Measurements from ENCODE around the gene ZNF335.
A peak's percentile ranks its signal among the peaks of the same experiment; 100 is the strongest.

The ZNF335 gene

GRCh38 chr20:45950330-45950646 is 21.7 kb downstream of the ZNF335 start:
- TF ChIP-seq CSRNP3 (CRISPR knock-in tag; IDR thresholded peaks at IDR 0.05) (no peak), CSDC2 (CRISPR knock-in tag; IDR thresholded peaks at IDR 0.05) (no peak), PATZ1 (CRISPR knock-in tag; IDR thresholded peaks at IDR 0.05; ENCODE audit: borderline replicate concordance) (no peak), ZC3H10 (CRISPR knock-in tag; IDR thresholded peaks at IDR 0.05) (no peak), OSR1 (CRISPR knock-in tag; IDR thresholded peaks at IDR 0.05) (no peak), PPARA (CRISPR knock-in tag; IDR thresholded peaks at IDR 0.05; ENCODE audit: borderline replicate concordance) (no peak), POU6F1 (CRISPR knock-in tag; IDR thresholded peaks at IDR 0.05; ENCODE audit: borderline replicate concordance, low read depth) (no peak), ZNF565 (CRISPR knock-in tag; conservative IDR thresholded peaks at IDR 0.05; ENCODE audit: low read depth) (no peak), GLIS3 (CRISPR knock-in tag; IDR thresholded peaks at IDR 0.05) (no peak), TCF4 (CRISPR knock-in tag; IDR thresholded peaks at IDR 0.05; ENCODE audit: borderline replicate concordance) (no peak), ARNTL (CRISPR knock-in tag; IDR thresholded peaks at IDR 0.05; ENCODE audit: borderline replicate concordance, low read depth) (no peak), ZFP30 (CRISPR knock-in tag; IDR thresholded peaks at IDR 0.05) (no peak), ZFP3 (CRISPR knock-in tag; IDR thresholded peaks at IDR 0.05) (no peak), ESRRG (CRISPR knock-in tag; IDR thresholded peaks at IDR 0.05) (no peak), ZNF70 (CRISPR knock-in tag; IDR thresholded peaks at IDR 0.05) (no peak)
- peak; percentile 1; the same call in 1 of the 3 replicates for ATAC-seq

GRCh38 chr20:45949542-45950329 is 22.3 kb downstream of the ZNF335 start:
- no peak; the same call in 2 of the 3 replicates for ATAC-seq
- no peak for TF ChIP-seq CREB5 (CRISPR knock-in tag; IDR thresholded peaks at IDR 0.05; ENCODE audit: low read depth)
- no peak for TF ChIP-seq ARNTL (CRISPR knock-in tag; IDR thresholded peaks at IDR 0.05; ENCODE audit: borderline replicate concordance, low read depth)
- no peak for TF ChIP-seq PATZ1 (CRISPR knock-in tag; IDR thresholded peaks at IDR 0.05; ENCODE audit: borderline replicate concordance)
- no peak for TF ChIP-seq POU6F1 (CRISPR knock-in tag; IDR thresholded peaks at IDR 0.05; ENCODE audit: borderline replicate concordance, low read depth)
- no peak for TF ChIP-seq GLIS3 (CRISPR knock-in tag; IDR thresholded peaks at IDR 0.05)
- no peak for TF ChIP-seq RARB (CRISPR knock-in tag; IDR thresholded peaks at IDR 0.05)
- TF ChIP-seq ISL1 (CRISPR knock-in tag; IDR thresholded peaks at IDR 0.05): no peak
- no peak for TF ChIP-seq BACH2 (CRISPR knock-in tag; IDR thresholded peaks at IDR 0.05; ENCODE audit: borderline replicate concordance)
- no peak for TF ChIP-seq ZNF8 (CRISPR knock-in tag; IDR thresholded peaks at IDR 0.05)
- TF ChIP-seq ZFP30 (CRISPR knock-in tag; IDR thresholded peaks at IDR 0.05): no peak
- TF ChIP-seq SNAI2 (CRISPR knock-in tag; IDR thresholded peaks at IDR 0.05): no peak
- no peak for TF ChIP-seq ZNF565 (CRISPR knock-in tag; conservative IDR thresholded peaks at IDR 0.05; ENCODE audit: low read depth)
- no peak for TF ChIP-seq ZNF70 (CRISPR knock-in tag; IDR thresholded peaks at IDR 0.05)
- TF ChIP-seq PPARA (CRISPR knock-in tag; IDR thresholded peaks at IDR 0.05; ENCODE audit: borderline replicate concordance): no peak
- TF ChIP-seq ZC3H10 (CRISPR knock-in tag; IDR thresholded peaks at IDR 0.05): no peak
- no peak for TF ChIP-seq TOX (CRISPR knock-in tag; IDR thresholded peaks at IDR 0.05; ENCODE audit: borderline replicate concordance)
- TF ChIP-seq TSHZ2 (CRISPR knock-in tag; IDR thresholded peaks at IDR 0.05): no peak
